Sigmoid colon (tissue), 7 donors: ENCODE data around the gene TPH2. TPM values are rescaled to one million over a fixed set of nuclear protein-coding genes. Genes with fewer than 3 reads are reported as not detected.

Source experiments
- DNase-seq: peaks from one replicate; pipeline ENCODE4 v3.0.0-alpha.2; 2019
- H3K27ac ChIP-seq, 4 donors: fragments of 200-600 bp; sonication (generic); one replicate each; pipeline ENCODE4 v1.5.1; 2016 to 2019; ENCODE audit warnings: mild to moderate bottlenecking in 1 of 4
- H3K27me3 ChIP-seq, 3 donors: fragments of 200-600 bp; sonication (generic); one replicate each; pipeline ENCODE4 v1.5.1; 2019; ENCODE audit warnings: mild to moderate bottlenecking in 1 of 3
- H3K36me3 ChIP-seq, 4 donors: fragments of 200-600 bp; sonication (generic); one replicate each; pipeline ENCODE4 v1.5.1; 2016 to 2019
- H3K4me1 ChIP-seq, 4 donors: fragments of 200-600 bp; sonication (generic); one replicate each; pipeline ENCODE4 v1.5.1; 2017 to 2019
- H3K4me3 ChIP-seq, 4 donors: fragments of 200-600 bp; sonication (generic); one replicate each; pipeline ENCODE4 v1.5.1; 2017 to 2019; ENCODE audit warnings: mild to moderate bottlenecking in 2 of 4, moderate library complexity in 1 of 4
- H3K9me3 ChIP-seq, 4 donors: fragments of 200-600 bp in 3 of 4; sonication (generic) in 3 of 4; one replicate each; pipeline versions ENCODE4 v1.5.1 to v1.6.1; 2013 to 2019
- CTCF ChIP-seq, 4 experiments: fragments of 450-650 bp in 3 of 4; fragments of 200-600 bp in 1 of 4; IDR thresholded peaks; one replicate each; pipeline ENCODE4 v1.5.1; 2016 to 2019; ENCODE audit warnings: antibody characterized with exemption in 4 of 4, mild to moderate bottlenecking in 3 of 4, moderate library complexity in 2 of 4
- EP300 ChIP-seq, 4 donors: sonication (generic); formaldehyde crosslinking; IDR thresholded peaks; one replicate each; pipeline ENCODE4 v1.6.1; 2017; ENCODE audit warnings: antibody characterized with exemption in 4 of 4
- POLR2A ChIP-seq, 2 donors: fragments of 450-650 bp; IDR thresholded peaks; one replicate each; pipeline ENCODE4 v1.6.1; 2016; ENCODE audit warnings: antibody characterized with exemption in 2 of 2, mild to moderate bottlenecking in 2 of 2, moderate library complexity in 2 of 2
- POLR2AphosphoS5 ChIP-seq, 4 donors: sonication (generic); formaldehyde crosslinking; IDR thresholded peaks; one replicate each; pipeline ENCODE4 v1.6.1; 2017; ENCODE audit warnings: antibody characterized with exemption in 4 of 4
- WGBS, 2 donors: extraction: QIAGEN DNeasy Blood & Tissue Kit; methylation state at CpG; one replicate each; pipeline ENCODE4 v1.1.7; 2013; 5-methylcytosine and 5-hydroxymethylcytosine counted together
- intact Hi-C: fragments of 100-400 bp; cut with DNase I; formaldehyde crosslinking; loops from one replicate; pipeline ENCODE4 v1.15.1; 2023
- polyA plus RNA-seq, 3 donors: library from polyadenylated mRNA; stranded (reverse); fragments of 200-250 nt; gene quantifications; one replicate each; pipeline ENCODE4 v1.2.3, GENCODE V29; 2013
- total RNA-seq, 4 donors: library from RNA; depleted of rRNA; stranded (reverse); fragments of >200 nt; gene quantifications; one replicate each; pipeline ENCODE4 v1.1.0, GENCODE V29; 2016
- donor health status: healthy with polysubstance abuse.
- donor health status: Bipolar disorder and iron deficiency.
- donor health status: healthy.

Gene TPH2
- total and polyA plus RNA-seq, 7 donors, result 0.14 to 0.55 (median 0.36) TPM; not detected in 4

- 0 to 2% methylated on average over 6 of the region's 6 CpGs for WGBS, 2 donors
- Histone ChIP-seq H3K4me3 (no peak overlapping the region), H3K4me1 (peaks cover 0 to under 1% (median 0%) of the 10 kb centered on the region in 4 donors), H3K9me3 (no peaks in the 10 kb centered on the region), H3K27me3 (no peaks in the 10 kb centered on the region), H3K36me3 (no peaks in the 10 kb centered on the region), H3K27ac (no peak overlapping the region)
- intact Hi-C loops, result no loop called here
- peak; percentile 74 for DNase-seq
- TF ChIP-seq EP300 (IDR thresholded peaks at IDR 0.05) (no peak), CTCF (IDR thresholded peaks at IDR 0.05) (peak; percentile 19 to 86 (median 54))
Measured at GRCh38 chr12:72017054-72017651, 78.5 kb downstream of the TPH2 start.

GRCh38 chr12:72018036-72018435 lies 79.4 kb downstream of the TPH2 start:
- no peak overlapping the region for H3K27ac ChIP-seq
- H3K4me3 ChIP-seq, result no peak overlapping the region
- no peaks in the 10 kb centered on the region for H3K36me3 ChIP-seq
- TF ChIP-seq POLR2A (IDR thresholded peaks at IDR 0.05) (no peak), CTCF (IDR thresholded peaks at IDR 0.05) (no peak), EP300 (IDR thresholded peaks at IDR 0.05) (no peak), POLR2AphosphoS5 (IDR thresholded peaks at IDR 0.05) (no peak)
- DNase-seq, result no peak
- no peaks in the 10 kb centered on the region for H3K27me3 ChIP-seq
- no peaks in the 10 kb centered on the region for H3K4me1 ChIP-seq
- intact Hi-C loops, result no loop called here
- H3K9me3 ChIP-seq, result no peaks in the 10 kb centered on the region

- Histone ChIP-seq H3K36me3 (no peaks in the 10 kb centered on the region), H3K4me1 (no peaks in the 10 kb centered on the region), H3K4me3 (no peak overlapping the region), H3K27ac (no peak overlapping the region), H3K27me3 (no peaks in the 10 kb centered on the region), H3K9me3 (no peaks in the 10 kb centered on the region)
- 68 to 74% methylated on average over 5 of the region's 5 CpGs for WGBS, 2 donors
- no peak for DNase-seq
- TF ChIP-seq POLR2AphosphoS5 (IDR thresholded peaks at IDR 0.05) (no peak), POLR2A (IDR thresholded peaks at IDR 0.05) (no peak), CTCF (IDR thresholded peaks at IDR 0.05) (no peak), EP300 (IDR thresholded peaks at IDR 0.05) (no peak)
- intact Hi-C loops, result no loop called here
Measured at GRCh38 chr12:72024613-72025012, 86.0 kb downstream of the TPH2 start.

GRCh38 chr12:72025524-72025923 lies 86.9 kb downstream of the TPH2 start:
- WGBS, 2 donors, result 33 to 60% methylated on average over 1 of the region's 1 CpG

More at GRCh38 chr12:72025524-72025923, 86.9 kb downstream of the TPH2 start:
- Histone ChIP-seq H3K4me3 (no peak overlapping the region), H3K9me3 (no peaks in the 10 kb centered on the region), H3K36me3 (no peaks in the 10 kb centered on the region), H3K27ac (no peak overlapping the region), H3K27me3 (no peaks in the 10 kb centered on the region), H3K4me1 (no peaks in the 10 kb centered on the region)
- TF ChIP-seq POLR2AphosphoS5 (IDR thresholded peaks at IDR 0.05) (no peak), POLR2A (IDR thresholded peaks at IDR 0.05) (no peak), CTCF (IDR thresholded peaks at IDR 0.05) (no peak), EP300 (IDR thresholded peaks at IDR 0.05) (no peak)
- no peak for DNase-seq
- intact Hi-C loops, result no loop called here
